Measurements from ENCODE around the gene ACTL8. TPM values are rescaled to one million over a fixed set of nuclear protein-coding genes. Genes with fewer than 3 reads are reported as not detected.

ACTL8 gene
- total RNA-seq, 1 donor from 2014 or later = not detected

DNA sequence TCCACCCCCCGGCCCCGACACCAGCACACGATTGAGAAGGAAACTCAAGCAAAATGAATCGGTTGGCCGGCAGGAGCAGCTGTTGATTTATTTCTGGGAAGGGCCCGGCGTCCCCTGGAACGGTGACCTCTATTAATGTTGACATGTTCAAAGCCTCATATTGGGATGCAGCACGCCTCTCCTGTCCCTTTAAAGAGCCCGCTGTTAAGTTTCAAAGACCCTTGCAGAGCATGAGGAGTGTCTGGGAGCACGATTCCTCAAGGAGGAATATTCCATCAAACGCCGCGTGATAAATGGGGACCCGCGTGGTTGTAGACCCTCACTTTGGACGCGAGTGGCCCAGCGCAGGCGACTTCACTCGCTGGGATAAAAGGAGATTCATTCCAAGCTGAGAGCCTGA is 21.5 kb upstream of the ACTL8 start:
- Histone ChIP-seq H3K27me3 (ENCODE audit: control insufficient read depth in 3 of 3, insufficient read depth in 3 of 3, low read length in 3 of 3) (peaks cover 2 to 37% (median 29%) of the 10 kb centered on the region in 3 donors), H3K27ac (ENCODE audit: low read depth, low read length) (no peak overlapping the region), H3K36me3 (ENCODE audit: control insufficient read depth in 3 of 3, insufficient read depth in 3 of 3, low read length in 3 of 3) (no peaks in the 10 kb centered on the region), H3K4me1 (ENCODE audit: control insufficient read depth in 3 of 3, insufficient read depth in 3 of 3, low read length in 3 of 3) (no peaks in the 10 kb centered on the region), H3K9ac (ENCODE audit: low read depth in 1 of 3, low read length in 3 of 3) (no peak overlapping the region), H3K9me3 (ENCODE audit: control insufficient read depth in 3 of 3, low read length in 3 of 3) (no peaks in the 10 kb centered on the region), H3K4me3 (ENCODE audit: low read length in 3 of 3) (no peak overlapping the region)

DNA sequence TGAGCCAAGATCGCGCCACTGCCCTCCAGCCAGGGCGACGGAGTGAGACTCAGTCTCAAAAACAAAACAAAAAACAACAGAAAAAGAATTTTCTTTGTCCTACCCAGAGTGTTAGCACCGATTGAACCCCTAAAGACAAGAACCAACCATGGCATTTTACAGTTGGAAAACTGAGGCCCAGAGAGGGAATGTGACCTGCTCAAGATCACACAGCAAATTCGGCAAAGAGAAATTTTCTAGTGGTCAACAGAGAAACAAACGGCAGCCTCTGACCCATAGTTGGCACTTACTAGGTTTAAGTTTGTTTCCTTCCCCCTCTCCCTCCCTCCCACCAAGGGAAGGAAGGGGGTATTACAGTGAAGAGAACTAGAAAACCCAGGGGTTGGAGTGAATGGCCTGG is 20.5 kb upstream of the ACTL8 start:
- no peak overlapping the region for H3K9ac ChIP-seq (ENCODE audit: low read depth in 1 of 3, low read length in 3 of 3)
- peaks cover 2 to 34% (median 27%) of the 10 kb centered on the region in 3 donors for H3K27me3 ChIP-seq (ENCODE audit: control insufficient read depth in 3 of 3, insufficient read depth in 3 of 3, low read length in 3 of 3)

DNA sequence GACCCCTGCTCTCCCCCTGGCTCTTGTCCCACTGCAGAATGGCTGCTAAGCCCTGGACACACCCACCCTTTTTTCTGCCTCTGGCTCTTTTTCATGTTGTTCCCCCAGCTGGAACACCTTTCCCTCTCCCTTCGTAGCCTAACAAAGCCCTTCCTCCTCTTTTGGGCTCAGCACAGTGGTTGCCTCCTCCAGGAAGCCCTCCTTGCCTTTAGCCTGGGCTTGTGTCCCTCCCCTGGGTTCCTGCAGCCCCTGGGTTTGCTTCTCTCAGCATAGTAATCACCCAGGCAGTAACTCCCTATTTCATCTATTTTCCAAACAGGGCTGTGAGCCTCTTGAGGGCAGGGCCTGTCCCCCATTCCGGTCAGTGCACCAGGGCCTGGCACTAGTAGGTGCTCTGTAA is 19.8 kb upstream of the ACTL8 start:
- H3K9ac ChIP-seq (ENCODE audit: low read depth in 1 of 3, low read length in 3 of 3) = no peak overlapping the region
- H3K4me3 ChIP-seq (ENCODE audit: low read length in 3 of 3) = no peak overlapping the region
- H3K27me3 ChIP-seq (ENCODE audit: control insufficient read depth in 3 of 3, insufficient read depth in 3 of 3, low read length in 3 of 3) = peaks cover 2 to 36% (median 32%) of the 10 kb centered on the region in 3 donors
- no peak overlapping the region for H3K27ac ChIP-seq (ENCODE audit: low read depth, low read length)
- no peaks in the 10 kb centered on the region for H3K36me3 ChIP-seq (ENCODE audit: control insufficient read depth in 3 of 3, insufficient read depth in 3 of 3, low read length in 3 of 3)
- no peaks in the 10 kb centered on the region for H3K9me3 ChIP-seq (ENCODE audit: control insufficient read depth in 3 of 3, low read length in 3 of 3)
- no peaks in the 10 kb centered on the region for H3K4me1 ChIP-seq (ENCODE audit: control insufficient read depth in 3 of 3, insufficient read depth in 3 of 3, low read length in 3 of 3)

More for the DNA sequence above, 20.5 kb upstream of the ACTL8 start:
- H3K4me3 ChIP-seq (ENCODE audit: low read length in 3 of 3) = no peak overlapping the region
- no peaks in the 10 kb centered on the region for H3K9me3 ChIP-seq (ENCODE audit: control insufficient read depth in 3 of 3, low read length in 3 of 3)
- H3K4me1 ChIP-seq (ENCODE audit: control insufficient read depth in 3 of 3, insufficient read depth in 3 of 3, low read length in 3 of 3) = no peaks in the 10 kb centered on the region
- no peaks in the 10 kb centered on the region for H3K36me3 ChIP-seq (ENCODE audit: control insufficient read depth in 3 of 3, insufficient read depth in 3 of 3, low read length in 3 of 3)
- no peak overlapping the region for H3K27ac ChIP-seq (ENCODE audit: low read depth, low read length)

DNA sequence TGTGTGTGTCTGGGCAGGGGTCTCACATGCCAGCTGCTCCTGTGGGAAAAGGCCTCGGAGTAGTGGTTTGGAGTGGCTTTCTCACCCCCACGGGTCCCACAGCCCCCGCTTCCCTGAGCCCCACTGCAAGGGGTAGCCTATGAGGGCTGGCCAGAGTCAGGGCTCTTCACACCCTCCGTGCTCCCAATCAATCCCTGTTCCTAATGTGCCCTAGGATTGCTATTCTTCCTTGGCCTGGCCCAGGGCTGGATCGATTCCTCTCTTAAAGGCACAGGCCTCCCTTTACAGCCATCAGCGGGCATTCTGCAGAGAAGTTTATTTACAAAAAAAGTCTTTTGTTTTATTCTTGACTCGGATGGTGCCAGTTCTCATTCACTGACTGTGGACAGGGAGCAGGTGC is 19.3 kb upstream of the ACTL8 start:
- H3K27ac ChIP-seq (ENCODE audit: low read depth, low read length) = no peak overlapping the region
- H3K4me1 ChIP-seq (ENCODE audit: control insufficient read depth in 3 of 3, insufficient read depth in 3 of 3, low read length in 3 of 3) = no peaks in the 10 kb centered on the region
- H3K9ac ChIP-seq (ENCODE audit: low read depth in 1 of 3, low read length in 3 of 3) = no peak overlapping the region
- H3K4me3 ChIP-seq (ENCODE audit: low read length in 3 of 3) = no peak overlapping the region
- no peaks in the 10 kb centered on the region for H3K36me3 ChIP-seq (ENCODE audit: control insufficient read depth in 3 of 3, insufficient read depth in 3 of 3, low read length in 3 of 3)
- peaks cover 6 to 40% (median 32%) of the 10 kb centered on the region in 3 donors for H3K27me3 ChIP-seq (ENCODE audit: control insufficient read depth in 3 of 3, insufficient read depth in 3 of 3, low read length in 3 of 3)
- no peaks in the 10 kb centered on the region for H3K9me3 ChIP-seq (ENCODE audit: control insufficient read depth in 3 of 3, low read length in 3 of 3)

DNA sequence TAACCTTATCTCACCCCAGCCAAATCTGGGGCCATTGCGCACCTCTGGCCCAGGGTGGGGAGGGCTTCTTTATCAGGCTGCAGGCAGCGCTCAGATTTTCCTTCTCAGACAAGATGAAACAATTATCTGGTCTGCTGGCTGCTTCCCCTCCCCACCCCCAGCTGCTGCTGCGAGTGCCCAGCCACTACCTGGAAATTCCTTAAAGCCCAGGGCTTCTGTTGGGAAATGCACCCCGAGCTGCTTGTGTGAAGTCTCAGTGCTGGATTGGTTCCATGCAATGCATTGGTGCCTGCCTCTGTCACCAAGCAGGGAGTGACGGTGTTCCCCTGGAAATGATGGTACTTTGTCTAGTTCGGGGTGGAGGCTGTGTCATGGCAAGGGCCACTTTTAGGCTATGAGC is 18.5 kb upstream of the ACTL8 start:
- Histone ChIP-seq H3K36me3 (ENCODE audit: control insufficient read depth in 3 of 3, insufficient read depth in 3 of 3, low read length in 3 of 3) (no peaks in the 10 kb centered on the region), H3K9me3 (ENCODE audit: control insufficient read depth in 3 of 3, low read length in 3 of 3) (no peaks in the 10 kb centered on the region), H3K9ac (ENCODE audit: low read depth in 1 of 3, low read length in 3 of 3) (no peak overlapping the region), H3K4me1 (ENCODE audit: control insufficient read depth in 3 of 3, insufficient read depth in 3 of 3, low read length in 3 of 3) (no peaks in the 10 kb centered on the region), H3K27ac (ENCODE audit: low read depth, low read length) (no peak overlapping the region), H3K27me3 (ENCODE audit: control insufficient read depth in 3 of 3, insufficient read depth in 3 of 3, low read length in 3 of 3) (peaks cover 14 to 43% (median 37%) of the 10 kb centered on the region in 3 donors), H3K4me3 (ENCODE audit: low read length in 3 of 3) (no peak overlapping the region)

DNA sequence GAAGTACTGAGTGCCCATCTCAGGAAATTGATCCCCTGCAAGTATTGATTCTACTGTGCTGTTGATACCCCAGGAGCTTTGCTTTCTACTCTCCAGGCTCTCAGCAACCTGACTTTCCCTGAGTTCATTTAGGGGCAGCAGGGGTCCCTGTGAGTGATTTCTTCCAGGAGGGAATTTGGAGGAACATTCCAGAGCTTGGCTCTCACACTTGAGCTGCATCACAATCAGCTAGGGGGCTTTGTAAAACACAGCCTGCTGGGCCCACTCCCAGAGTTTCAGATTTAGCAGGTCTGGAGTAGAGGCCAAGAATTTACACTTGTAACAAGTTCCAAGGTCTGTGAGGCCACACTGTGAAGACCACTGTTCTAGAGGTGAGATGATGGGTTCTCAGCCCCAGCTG is 16.1 kb upstream of the ACTL8 start:
- Histone ChIP-seq H3K27me3 (ENCODE audit: control insufficient read depth in 3 of 3, insufficient read depth in 3 of 3, low read length in 3 of 3) (peaks cover 21 to 46% (median 45%) of the 10 kb centered on the region in 3 donors), H3K4me3 (ENCODE audit: low read length in 3 of 3) (no peak overlapping the region), H3K4me1 (ENCODE audit: control insufficient read depth in 3 of 3, insufficient read depth in 3 of 3, low read length in 3 of 3) (peaks cover 0 to 2% (median 2%) of the 10 kb centered on the region in 3 donors), H3K36me3 (ENCODE audit: control insufficient read depth in 3 of 3, insufficient read depth in 3 of 3, low read length in 3 of 3) (no peaks in the 10 kb centered on the region), H3K27ac (ENCODE audit: low read depth, low read length) (no peak overlapping the region), H3K9me3 (ENCODE audit: control insufficient read depth in 3 of 3, low read length in 3 of 3) (no peaks in the 10 kb centered on the region), H3K9ac (ENCODE audit: low read depth in 1 of 3, low read length in 3 of 3) (no peak overlapping the region)

DNA sequence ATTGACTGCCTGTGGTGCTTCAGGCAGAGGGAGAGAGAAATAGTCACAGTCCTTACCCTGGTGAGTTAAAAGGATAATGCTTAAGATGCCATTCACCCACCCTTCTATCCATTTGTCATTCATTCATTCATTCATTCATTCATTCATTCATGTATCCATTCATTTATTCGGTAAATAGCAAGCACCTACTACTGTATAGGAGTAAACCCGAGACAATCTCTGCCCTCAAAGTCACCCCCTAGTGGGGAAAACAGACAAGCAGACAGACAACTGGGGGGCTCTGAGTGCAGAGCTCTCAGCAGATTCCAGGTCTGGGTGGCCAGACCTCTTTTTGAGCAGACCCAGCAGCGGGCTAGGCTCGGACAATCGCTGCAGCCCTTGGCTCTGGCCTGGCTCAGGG is 14.1 kb upstream of the ACTL8 start:
- H3K4me3 ChIP-seq (ENCODE audit: low read length in 3 of 3) = no peak overlapping the region
- H3K9me3 ChIP-seq (ENCODE audit: control insufficient read depth in 3 of 3, low read length in 3 of 3) = no peaks in the 10 kb centered on the region
- peaks cover 26 to 55% (median 37%) of the 10 kb centered on the region in 3 donors for H3K27me3 ChIP-seq (ENCODE audit: control insufficient read depth in 3 of 3, insufficient read depth in 3 of 3, low read length in 3 of 3)

DNA sequence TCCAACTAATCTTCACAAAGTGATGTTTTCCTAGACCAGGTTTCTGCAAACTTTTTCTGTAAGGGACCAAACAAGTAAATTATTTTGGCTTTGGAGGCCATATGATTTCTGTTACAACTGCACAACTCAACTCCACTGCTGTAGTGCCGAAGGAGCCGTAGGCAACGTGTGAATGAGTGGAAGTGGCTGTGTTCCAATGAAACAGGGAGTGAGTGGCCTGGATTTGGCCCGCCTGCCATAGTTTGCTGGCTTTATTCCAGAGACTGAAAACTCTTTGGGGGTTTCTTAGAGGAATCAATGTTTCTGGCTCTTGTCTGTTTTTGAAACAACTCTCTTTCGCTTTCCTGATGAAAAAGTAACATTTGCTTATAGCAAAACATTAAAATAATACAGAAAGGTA is 12.6 kb upstream of the ACTL8 start:
- Histone ChIP-seq H3K27me3 (ENCODE audit: control insufficient read depth in 3 of 3, insufficient read depth in 3 of 3, low read length in 3 of 3) (peaks cover 23 to 44% (median 30%) of the 10 kb centered on the region in 3 donors), H3K9ac (ENCODE audit: low read depth in 1 of 3, low read length in 3 of 3) (no peak overlapping the region), H3K27ac (ENCODE audit: low read depth, low read length) (no peak overlapping the region), H3K36me3 (ENCODE audit: control insufficient read depth in 3 of 3, insufficient read depth in 3 of 3, low read length in 3 of 3) (no peaks in the 10 kb centered on the region), H3K4me3 (ENCODE audit: low read length in 3 of 3) (no peak overlapping the region), H3K4me1 (ENCODE audit: control insufficient read depth in 3 of 3, insufficient read depth in 3 of 3, low read length in 3 of 3) (peaks cover 0 to 2% (median 2%) of the 10 kb centered on the region in 3 donors), H3K9me3 (ENCODE audit: control insufficient read depth in 3 of 3, low read length in 3 of 3) (no peaks in the 10 kb centered on the region)

More for the DNA sequence above, 14.1 kb upstream of the ACTL8 start:
- Histone ChIP-seq H3K9ac (ENCODE audit: low read depth in 1 of 3, low read length in 3 of 3) (no peak overlapping the region), H3K27ac (ENCODE audit: low read depth, low read length) (no peak overlapping the region), H3K36me3 (ENCODE audit: control insufficient read depth in 3 of 3, insufficient read depth in 3 of 3, low read length in 3 of 3) (no peaks in the 10 kb centered on the region), H3K4me1 (ENCODE audit: control insufficient read depth in 3 of 3, insufficient read depth in 3 of 3, low read length in 3 of 3) (peaks cover 0 to 2% (median 2%) of the 10 kb centered on the region in 3 donors)

DNA sequence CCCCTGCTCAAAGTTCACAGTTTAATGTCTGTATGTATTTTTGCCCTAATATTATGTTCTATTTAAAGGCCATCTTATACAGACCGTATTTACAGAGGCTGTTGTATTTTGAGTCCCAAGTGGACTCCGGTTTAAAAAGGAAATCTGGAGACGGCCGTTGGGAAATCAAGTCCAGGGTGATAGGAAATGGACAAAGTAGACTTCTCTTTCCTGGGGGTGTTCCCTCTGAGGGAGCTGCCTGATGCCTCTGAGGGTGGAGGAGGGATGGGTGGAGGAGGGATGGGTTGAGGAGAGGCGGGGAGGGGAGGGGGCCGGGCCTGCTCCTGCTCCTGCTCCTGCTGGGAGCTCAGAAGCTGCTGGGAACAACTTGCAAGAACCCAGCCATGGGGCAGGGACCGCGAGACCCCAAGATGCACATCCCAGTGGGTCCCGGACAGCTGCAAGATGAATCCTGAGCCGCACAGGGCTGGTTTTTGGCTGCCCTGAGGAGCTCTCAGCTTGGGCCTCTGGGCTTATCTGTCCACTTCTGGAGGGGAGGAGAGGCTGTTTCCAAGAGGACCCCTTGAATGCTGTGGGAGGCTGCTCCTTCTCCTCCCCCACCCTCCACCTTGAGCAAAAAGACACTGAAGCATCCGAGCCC is 12.0 kb upstream of the ACTL8 start:
- no peak overlapping the region for H3K27ac ChIP-seq (ENCODE audit: low read depth, low read length)
- no peaks in the 10 kb centered on the region for H3K36me3 ChIP-seq (ENCODE audit: control insufficient read depth in 3 of 3, insufficient read depth in 3 of 3, low read length in 3 of 3)
- peaks cover 0 to 2% (median 2%) of the 10 kb centered on the region in 3 donors for H3K4me1 ChIP-seq (ENCODE audit: control insufficient read depth in 3 of 3, insufficient read depth in 3 of 3, low read length in 3 of 3)
- H3K9ac ChIP-seq (ENCODE audit: low read depth in 1 of 3, low read length in 3 of 3) = no peak overlapping the region
- no peaks in the 10 kb centered on the region for H3K9me3 ChIP-seq (ENCODE audit: control insufficient read depth in 3 of 3, low read length in 3 of 3)
- no peak overlapping the region for H3K4me3 ChIP-seq (ENCODE audit: low read length in 3 of 3)
- H3K27me3 ChIP-seq (ENCODE audit: control insufficient read depth in 3 of 3, insufficient read depth in 3 of 3, low read length in 3 of 3) = peaks cover 23 to 48% (median 33%) of the 10 kb centered on the region in 3 donors

DNA sequence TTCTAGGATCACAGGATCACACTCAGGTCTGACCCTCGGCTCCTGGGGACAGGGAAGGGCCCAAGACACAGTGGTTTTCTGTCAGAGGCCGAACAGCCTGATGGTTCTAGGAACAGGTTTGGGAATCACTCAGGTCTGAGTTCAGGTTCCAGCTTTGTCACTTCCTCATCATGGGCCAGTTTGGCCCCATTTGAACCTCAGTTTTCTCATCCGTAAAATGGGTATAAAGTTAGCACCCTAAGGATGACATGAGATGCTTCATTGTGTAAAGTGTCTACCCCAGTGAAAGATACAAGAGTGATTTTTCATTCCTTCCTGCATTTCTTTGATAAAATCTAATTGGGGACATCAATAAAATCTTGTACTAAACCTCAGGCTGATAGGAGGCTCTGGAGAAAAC is 11.2 kb upstream of the ACTL8 start:
- H3K36me3 ChIP-seq (ENCODE audit: control insufficient read depth in 3 of 3, insufficient read depth in 3 of 3, low read length in 3 of 3) = no peaks in the 10 kb centered on the region
- H3K9ac ChIP-seq (ENCODE audit: low read depth in 1 of 3, low read length in 3 of 3) = no peak overlapping the region
- peaks cover 23 to 49% (median 33%) of the 10 kb centered on the region in 3 donors for H3K27me3 ChIP-seq (ENCODE audit: control insufficient read depth in 3 of 3, insufficient read depth in 3 of 3, low read length in 3 of 3)
- peaks cover 0 to 2% (median 2%) of the 10 kb centered on the region in 3 donors for H3K4me1 ChIP-seq (ENCODE audit: control insufficient read depth in 3 of 3, insufficient read depth in 3 of 3, low read length in 3 of 3)
- no peak overlapping the region for H3K4me3 ChIP-seq (ENCODE audit: low read length in 3 of 3)
- H3K9me3 ChIP-seq (ENCODE audit: control insufficient read depth in 3 of 3, low read length in 3 of 3) = no peaks in the 10 kb centered on the region
- no peak overlapping the region for H3K27ac ChIP-seq (ENCODE audit: low read depth, low read length)
